OCI-M1 (cell line): ENCODE data around the gene KCTD3.

Experiments used
- DNase-seq: peaks from one replicate; lab custom pipeline; 2025; lab: John Stamatoyannopoulos, UW

Gene KCTD3

GRCh38 chr1:215606036-215606435 is 38.9 kb downstream of the KCTD3 start:
- no peak for DNase-seq

GRCh38 chr1:215606564-215607168 is 39.6 kb downstream of the KCTD3 start:
- peak; percentile 61 for DNase-seq

- no peak for DNase-seq
These were observed 40.3 kb downstream of the KCTD3 start for GRCh38 chr1:215607412-215607811.

- DNase-seq, result no peak
These were observed 41.5 kb downstream of the KCTD3 start for GRCh38 chr1:215608646-215609045.

GRCh38 chr1:215612391-215612790 is 45.3 kb downstream of the KCTD3 start:
- DNase-seq, result no peak

GRCh38 chr1:215617979-215618378 is 50.9 kb downstream of the KCTD3 start:
- peak; percentile 10 for DNase-seq

- DNase-seq, result no peak
These were observed 56.1 kb downstream of the KCTD3 start for GRCh38 chr1:215623162-215623561.

- DNase-seq, result no peak
These were observed 58.8 kb downstream of the KCTD3 start for GRCh38 chr1:215625949-215626348.

GRCh38 chr1:215631040-215631439 is 63.9 kb downstream of the KCTD3 start:
- DNase-seq, result no peak

GRCh38 chr1:215631489-215631888 is 64.4 kb downstream of the KCTD3 start:
- no peak for DNase-seq

GRCh38 chr1:215635827-215636226 is 68.7 kb downstream of the KCTD3 start:
- no peak for DNase-seq

- no peak for DNase-seq
These were observed 69.3 kb downstream of the KCTD3 start for GRCh38 chr1:215636258-215636965.

- no peak for DNase-seq
These were observed 70.0 kb downstream of the KCTD3 start for GRCh38 chr1:215637041-215637573.

- no peak for DNase-seq
These were observed 73.5 kb downstream of the KCTD3 start for GRCh38 chr1:215640429-215641148.

GRCh38 chr1:215643592-215644321 is 76.7 kb downstream of the KCTD3 start:
- DNase-seq, result no peak

GRCh38 chr1:215645182-215645581 is 78.1 kb downstream of the KCTD3 start:
- DNase-seq, result no peak

GRCh38 chr1:215645861-215646260 is 78.8 kb downstream of the KCTD3 start:
- no peak for DNase-seq

- DNase-seq, result peak; percentile 60
These were observed 80.6 kb downstream of the KCTD3 start for GRCh38 chr1:215647738-215648137.

- no peak for DNase-seq
These were observed 81.9 kb downstream of the KCTD3 start for GRCh38 chr1:215648957-215649356.

- no peak for DNase-seq
These were observed 83.5 kb downstream of the KCTD3 start for GRCh38 chr1:215650446-215651149.

- DNase-seq, result peak; percentile 15
These were observed 84.8 kb downstream of the KCTD3 start for GRCh38 chr1:215651867-215652266.

GRCh38 chr1:215652371-215652770 is 85.3 kb downstream of the KCTD3 start:
- no peak for DNase-seq
